ENCODE measurements around the gene PHACTR1. TPM values are rescaled to one million over a fixed set of nuclear protein-coding genes. Genes with fewer than 3 reads are reported as not detected.

The PHACTR1 gene
- total and polyA plus RNA-seq, 4 donors: 0.31 to 1.5 (median 0.79) TPM

GRCh38 chr6:13164291-13164690 lies 447.7 kb downstream of the PHACTR1 start:
- Histone ChIP-seq H3K9me3 (ENCODE audit: control insufficient read depth in 4 of 4, low read length in 3 of 4) (no peaks in the 10 kb centered on the region), H3K9ac (ENCODE audit: low read depth in 1 of 2, low read length in 2 of 2) (no peak overlapping the region), H3K27me3 (ENCODE audit: control insufficient read depth in 4 of 4, insufficient read depth in 4 of 4, low read length in 3 of 4) (peaks cover 0 to 2% (median 0%) of the 10 kb centered on the region in 4 donors), H3K27ac (ENCODE audit: low read depth in 1 of 2, low read length in 2 of 2) (no peak overlapping the region), H3K4me1 (ENCODE audit: control insufficient read depth in 4 of 4, insufficient read depth in 4 of 4, low read length in 3 of 4) (no peaks in the 10 kb centered on the region), H3K4me3 (ENCODE audit: low read depth in 1 of 3, low read length in 3 of 3) (no peak overlapping the region), H3K36me3 (ENCODE audit: control insufficient read depth in 4 of 4, insufficient read depth in 3 of 4, low read depth in 1 of 4, low read length in 3 of 4) (no peaks in the 10 kb centered on the region)
- WGBS: 89% methylated on average over 8 of the region's 8 CpGs
- TF ChIP-seq RXRA (IDR thresholded peaks at IDR 0.05): no peak
- TF ChIP-seq ATF3 (IDR thresholded peaks at IDR 0.05): no peak
- TF ChIP-seq FOXA2 (IDR thresholded peaks at IDR 0.05): no peak
- no peak for TF ChIP-seq NR2F2 (IDR thresholded peaks at IDR 0.05)
- TF ChIP-seq CTCF (IDR thresholded peaks at IDR 0.05; ENCODE audit: low read depth, low read length, missing input control): no peak
- no peak for TF ChIP-seq ZBTB33 (IDR thresholded peaks at IDR 0.05)
- no peak for TF ChIP-seq REST (IDR thresholded peaks at IDR 0.05)
- no peak for TF ChIP-seq JUND (IDR thresholded peaks at IDR 0.05)
- TF ChIP-seq TAF1 (conservative IDR thresholded peaks at IDR 0.05): no peak
- no peak for TF ChIP-seq FOXA1 (IDR thresholded peaks at IDR 0.05)
- TF ChIP-seq GABPA (IDR thresholded peaks at IDR 0.05 in 1 of 2, conservative IDR thresholded peaks at IDR 0.05 in 1 of 2): no peak
- no peak for TF ChIP-seq HNF4G (IDR thresholded peaks at IDR 0.05)
- no peak for TF ChIP-seq RAD21 (IDR thresholded peaks at IDR 0.05)
- TF ChIP-seq YY1 (IDR thresholded peaks at IDR 0.05): no peak
- TF ChIP-seq EGR1 (IDR thresholded peaks at IDR 0.05; ENCODE audit: low read depth in 2 of 2): no peak
- TF ChIP-seq SP1 (IDR thresholded peaks at IDR 0.05): no peak
- DNase-seq (ENCODE audit: low spot score): no peak

GRCh38 chr6:13165502-13166172 lies 449.1 kb downstream of the PHACTR1 start:
- Histone ChIP-seq H3K36me3 (ENCODE audit: control insufficient read depth in 4 of 4, insufficient read depth in 3 of 4, low read depth in 1 of 4, low read length in 3 of 4) (no peaks in the 10 kb centered on the region), H3K4me3 (ENCODE audit: low read depth in 1 of 3, low read length in 3 of 3) (no peak overlapping the region), H3K9me3 (ENCODE audit: control insufficient read depth in 4 of 4, low read length in 3 of 4) (no peaks in the 10 kb centered on the region), H3K9ac (ENCODE audit: low read depth in 1 of 2, low read length in 2 of 2) (no peak overlapping the region), H3K4me1 (ENCODE audit: control insufficient read depth in 4 of 4, insufficient read depth in 4 of 4, low read length in 3 of 4) (no peaks in the 10 kb centered on the region), H3K27me3 (ENCODE audit: control insufficient read depth in 4 of 4, insufficient read depth in 4 of 4, low read length in 3 of 4) (peaks cover 0 to 2% (median 0%) of the 10 kb centered on the region in 4 donors), H3K27ac (ENCODE audit: low read depth in 1 of 2, low read length in 2 of 2) (no peak overlapping the region)
- DNase-seq (ENCODE audit: low spot score): no peak
- 72% methylated on average over 10 of the region's 10 CpGs for WGBS
- TF ChIP-seq HNF4A (conservative IDR thresholded peaks at IDR 0.05): no peak
- TF ChIP-seq RAD21 (IDR thresholded peaks at IDR 0.05): no peak
- no peak for TF ChIP-seq HNF4G (IDR thresholded peaks at IDR 0.05)
- TF ChIP-seq ATF3 (IDR thresholded peaks at IDR 0.05): no peak
- TF ChIP-seq GABPA (IDR thresholded peaks at IDR 0.05 in 1 of 2, conservative IDR thresholded peaks at IDR 0.05 in 1 of 2): no peak
- no peak for TF ChIP-seq EGR1 (IDR thresholded peaks at IDR 0.05; ENCODE audit: low read depth in 2 of 2)
- TF ChIP-seq ZBTB33 (IDR thresholded peaks at IDR 0.05): no peak
- TF ChIP-seq YY1 (IDR thresholded peaks at IDR 0.05): no peak
- no peak for TF ChIP-seq NR2F2 (IDR thresholded peaks at IDR 0.05)
- no peak for TF ChIP-seq FOXA2 (IDR thresholded peaks at IDR 0.05)
- TF ChIP-seq REST (IDR thresholded peaks at IDR 0.05): no peak
- TF ChIP-seq RXRA (IDR thresholded peaks at IDR 0.05): no peak

Data from liver (tissue), 9 donors.